IPS-NIHi11 (cell line): ENCODE data around the gene PNPLA7.
"Not testable (repeated sequence)": the region's sequence is repeated elsewhere in the genome, so short reads cannot be mapped to it uniquely, and the experiment has no call there.

Experiments
- DNase-seq: peaks from one replicate; pipeline ENCODE4 v3.0.0; 2012; ENCODE audit warnings: mixed read lengths, low spot score

The PNPLA7 gene

DNA sequence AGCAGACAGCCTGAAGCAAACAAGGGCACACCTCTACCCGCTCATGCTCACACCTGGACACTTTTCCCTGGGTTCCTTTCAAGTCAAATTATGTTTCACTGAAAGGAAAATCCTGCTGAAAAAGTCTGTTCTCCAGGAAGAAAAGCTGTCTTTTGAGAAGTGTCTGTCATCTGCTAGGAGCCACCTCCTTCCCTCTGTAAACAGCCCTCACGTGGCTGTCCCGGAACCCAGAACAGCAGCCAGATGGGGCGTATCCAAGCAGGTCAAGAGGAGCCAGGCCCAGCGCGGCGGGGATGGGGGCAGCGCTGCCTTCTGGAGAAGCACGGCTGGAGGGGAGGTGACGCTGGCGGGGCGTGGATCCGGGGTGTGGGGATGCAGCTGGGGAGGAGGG, at the start of gene PNPLA7:
Gene PNPLA7 (minus strand): TSS at position 172 of the 391 bp plus-strand sequence. CDS start 205 bp downstream, outside the sequence.
- DNase-seq, result peak; percentile 83

DNA sequence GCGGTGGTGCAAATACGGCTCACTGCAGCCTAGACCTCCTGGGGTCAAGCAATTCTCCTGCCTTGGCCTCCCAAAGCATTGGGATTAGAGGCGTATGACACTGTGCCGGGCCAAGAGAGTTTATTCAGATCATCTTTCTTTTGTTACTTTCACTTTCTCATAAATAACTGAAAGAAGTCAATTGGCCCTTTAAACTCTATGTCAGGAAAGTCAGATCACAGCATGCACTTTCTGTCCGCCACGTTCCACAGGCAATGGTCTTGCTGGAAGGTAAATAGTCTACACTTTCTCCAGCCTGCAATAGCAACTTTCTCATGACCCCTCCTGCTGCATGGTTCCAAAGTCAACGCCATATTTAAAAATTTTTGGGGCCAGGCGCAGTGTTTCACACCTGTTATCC, 48.7 kb upstream of the PNPLA7 start:
- no peak for DNase-seq

DNA sequence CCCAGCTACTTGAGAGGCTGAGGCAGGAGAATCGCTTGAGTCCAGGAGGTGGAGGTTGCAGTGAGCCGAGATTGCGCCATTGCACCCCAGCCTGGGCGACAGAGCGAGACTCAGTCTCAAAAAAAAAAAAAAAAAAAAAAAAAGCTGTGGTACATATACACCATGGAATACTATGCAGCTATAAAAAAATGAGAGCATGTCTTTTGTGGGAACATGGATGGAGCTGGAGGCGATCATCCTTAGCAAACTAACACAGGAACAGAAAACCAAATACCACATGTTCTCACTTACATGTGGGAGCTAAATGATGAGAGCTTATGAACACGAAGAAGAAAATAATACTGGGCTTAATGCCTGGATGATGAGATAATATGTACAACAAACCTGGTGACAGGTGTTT, 46.4 kb upstream of the PNPLA7 start:
- DNase-seq, result not testable (repeated sequence)

DNA sequence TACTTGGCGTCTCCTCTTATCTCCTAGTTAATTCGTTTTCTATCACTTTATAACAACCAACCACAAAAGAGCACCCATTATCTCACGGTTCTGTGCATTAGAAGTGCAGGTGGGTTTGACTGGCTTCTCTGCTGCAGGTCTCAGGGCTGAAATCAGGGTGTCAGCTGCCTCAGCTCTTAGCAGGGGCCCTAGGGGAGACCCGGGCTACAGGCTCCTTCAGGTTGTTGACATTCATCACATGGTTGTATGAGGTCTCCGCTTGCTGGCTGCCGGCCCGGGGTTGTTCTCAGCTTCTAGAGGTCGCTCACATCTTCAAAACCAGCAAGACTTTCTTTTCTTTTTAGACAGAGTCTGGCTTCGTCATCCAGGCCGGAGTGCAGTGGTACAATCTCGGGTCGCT, 43.0 kb upstream of the PNPLA7 start:
- no peak for DNase-seq

DNA sequence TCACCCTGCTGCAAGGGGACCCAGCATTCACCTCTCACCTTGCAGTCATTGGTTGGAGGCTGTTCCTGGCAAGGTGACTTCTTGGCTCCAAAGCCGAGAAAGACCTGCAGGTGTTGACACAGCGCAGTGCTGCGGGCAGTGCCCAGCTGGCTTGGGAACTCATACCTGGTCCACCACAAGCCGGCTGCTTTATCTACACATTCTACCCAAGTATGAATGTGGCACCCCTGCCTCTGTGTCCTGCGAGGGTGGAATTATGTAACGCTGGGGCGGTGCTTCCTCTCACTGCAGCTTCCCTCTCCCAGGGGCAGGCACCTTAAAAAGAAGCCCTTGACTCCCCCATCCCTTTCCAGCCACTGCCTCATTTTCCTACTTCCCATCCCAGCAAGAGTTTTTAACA, 42.6 kb upstream of the PNPLA7 start:
- no peak for DNase-seq

DNA sequence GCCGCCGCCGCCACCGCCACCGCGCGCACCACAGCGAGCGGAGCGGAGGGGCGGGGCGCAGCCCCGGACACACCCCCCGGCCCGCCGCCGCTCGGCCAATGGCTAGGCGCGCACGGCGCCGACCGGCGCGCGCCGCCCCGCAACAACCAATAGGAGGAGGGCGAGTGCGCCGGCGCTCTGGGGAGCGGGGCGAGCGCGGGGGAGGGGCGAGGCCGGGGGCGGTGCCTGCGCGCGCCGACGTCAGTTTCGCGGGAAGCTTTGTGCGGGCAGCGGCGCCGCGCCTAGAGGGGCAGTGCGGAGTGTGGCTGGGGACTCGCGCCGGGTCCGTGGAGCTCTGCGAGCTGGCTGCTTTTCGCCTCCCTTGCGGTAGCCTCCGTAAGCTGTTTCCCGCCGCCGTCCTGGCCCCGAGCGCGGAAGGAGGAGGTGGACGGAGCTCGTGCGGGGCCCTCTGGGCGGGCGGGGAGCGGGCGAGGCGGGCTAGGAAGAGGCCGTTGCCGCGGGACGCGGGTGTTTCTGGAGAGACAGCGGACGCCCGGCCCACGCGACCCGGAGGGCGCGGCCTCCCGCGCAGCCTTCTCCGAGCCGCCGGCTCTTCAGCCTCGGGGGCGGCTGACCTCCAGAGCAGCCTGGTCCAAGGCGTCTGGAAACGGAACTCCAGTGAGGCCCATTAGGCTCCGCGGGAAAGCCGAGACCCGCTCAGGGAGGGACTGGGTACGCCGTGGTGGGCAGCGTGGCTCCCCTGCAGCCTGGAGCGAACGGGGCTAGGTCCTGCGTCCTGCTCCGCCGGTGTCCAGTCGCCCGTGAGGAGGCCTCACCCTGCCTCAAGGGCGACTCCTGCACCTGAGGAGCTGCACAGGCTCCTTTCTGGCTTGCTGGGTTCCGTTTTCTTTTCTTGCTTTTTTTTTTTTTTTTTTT, 40.5 kb upstream of the PNPLA7 start, which contains the start of gene ZMYND19:
Gene ZMYND19 (minus strand): TSS at position 44 of the 915 bp plus-strand sequence. CDS start 249 bp downstream, outside the sequence.
- peak; percentile 100 for DNase-seq

DNA sequence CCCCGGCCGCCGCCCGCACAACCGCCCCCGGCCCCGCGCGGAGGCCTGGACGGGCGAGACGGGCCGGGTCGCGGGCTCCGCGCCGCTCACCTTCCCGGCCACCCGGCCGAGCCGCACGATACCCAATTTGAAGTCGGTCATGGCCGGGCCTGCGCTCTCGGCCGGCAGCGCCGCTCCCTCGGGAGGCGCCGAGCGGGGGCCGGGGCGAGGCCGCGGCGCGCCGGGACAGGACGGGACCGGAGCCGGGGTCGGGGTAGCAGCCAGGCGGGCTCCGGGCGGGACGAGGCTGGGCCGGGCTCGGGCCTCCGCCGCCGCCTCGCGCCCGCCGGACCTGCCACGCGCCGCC, 39.9 kb upstream of the PNPLA7 start:
- no peak for DNase-seq

DNA sequence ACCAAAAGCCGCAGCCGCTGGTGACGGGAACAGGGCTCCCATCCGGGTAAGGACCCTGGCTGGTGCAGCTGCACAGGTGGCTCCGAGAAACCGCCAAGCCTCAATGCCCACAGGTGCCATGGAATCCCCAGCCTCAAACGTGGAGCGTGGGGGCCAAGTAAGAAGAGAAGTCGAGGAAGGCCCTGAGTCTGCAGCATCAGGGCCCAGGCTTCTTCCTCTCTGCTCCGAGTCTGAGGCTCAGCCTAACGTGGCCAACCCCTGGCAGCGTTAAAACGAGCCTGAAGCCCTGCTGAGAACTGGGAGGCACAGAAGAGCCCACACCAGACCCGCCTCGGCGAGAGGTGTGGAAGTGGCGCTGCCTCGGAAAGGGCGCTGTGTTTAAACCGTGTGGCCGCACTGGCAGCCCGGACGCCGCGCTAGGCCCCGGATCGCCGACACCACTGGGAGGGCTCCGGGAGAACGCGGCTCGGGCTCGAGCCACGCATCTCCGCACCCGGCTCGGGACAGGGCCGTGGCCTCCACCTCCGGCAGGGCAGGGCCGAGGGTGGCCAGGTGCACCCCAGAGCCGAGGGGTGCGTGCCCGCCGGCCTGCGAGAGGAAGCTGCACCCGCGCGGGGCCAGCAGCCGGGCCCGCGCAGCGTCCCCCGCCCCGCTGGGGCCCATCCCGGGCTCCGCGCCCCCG, 39.4 kb upstream of the PNPLA7 start:
- DNase-seq, result peak; percentile 55

DNA sequence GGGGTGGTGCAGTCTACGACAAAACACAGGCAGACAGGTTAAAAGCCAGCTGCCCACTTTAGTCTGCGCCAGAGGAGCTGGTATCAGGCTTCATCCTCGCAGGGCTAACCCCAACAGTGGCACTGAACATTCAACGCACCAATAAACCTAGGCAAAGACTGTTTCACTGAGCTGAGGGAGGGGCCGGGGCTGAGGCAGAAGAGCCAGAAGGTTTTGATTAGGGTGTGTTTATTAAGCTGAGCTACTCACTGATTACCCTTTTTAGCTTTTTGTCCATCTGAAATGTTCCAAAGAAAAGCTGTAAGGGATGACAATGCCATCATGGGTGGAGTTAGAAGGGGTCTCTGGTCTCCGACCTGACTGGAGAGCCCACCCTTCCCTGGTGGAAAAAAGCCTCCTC, 38.7 kb upstream of the PNPLA7 start:
- no peak for DNase-seq

DNA sequence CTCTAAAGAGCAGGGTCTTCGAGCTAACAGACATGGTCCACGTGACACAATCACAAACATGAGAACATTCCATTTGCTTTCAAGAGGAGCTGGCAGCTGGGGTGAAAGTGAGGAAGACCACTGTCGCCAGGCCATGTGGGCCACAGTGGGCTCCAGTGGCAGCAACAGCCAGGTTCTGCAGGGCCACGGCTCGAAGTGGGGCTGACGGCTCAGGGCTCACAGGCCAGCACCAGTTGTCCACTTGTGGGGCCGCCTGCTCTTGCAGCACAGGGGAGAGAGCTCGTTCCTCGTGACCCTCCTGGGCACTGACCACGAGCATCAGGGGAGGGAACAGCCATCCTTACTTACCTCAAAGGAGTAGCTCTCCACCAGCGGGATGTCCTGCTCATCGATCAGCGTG, 38.1 kb upstream of the PNPLA7 start:
- DNase-seq, result no peak

DNA sequence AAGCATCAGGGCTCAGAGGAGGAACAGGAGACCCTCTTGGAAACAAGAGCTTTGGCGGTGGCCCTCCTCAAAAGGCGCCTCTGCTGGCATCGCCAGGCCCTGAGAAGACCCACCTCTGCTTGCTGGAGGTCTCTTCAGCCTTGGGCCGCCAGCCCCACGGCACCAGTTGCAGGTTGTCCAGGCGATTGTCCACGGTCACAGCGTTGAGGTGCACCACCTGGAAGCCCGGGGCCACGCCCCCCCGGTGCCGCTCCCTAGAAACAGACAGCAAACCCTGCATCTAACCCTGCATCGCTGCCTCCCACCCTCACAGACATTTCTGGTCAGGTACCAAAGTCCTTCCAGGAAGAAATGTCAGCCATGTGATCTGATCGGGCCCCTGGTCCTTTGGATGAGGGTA, 36.7 kb upstream of the PNPLA7 start:
- no peak for DNase-seq

DNA sequence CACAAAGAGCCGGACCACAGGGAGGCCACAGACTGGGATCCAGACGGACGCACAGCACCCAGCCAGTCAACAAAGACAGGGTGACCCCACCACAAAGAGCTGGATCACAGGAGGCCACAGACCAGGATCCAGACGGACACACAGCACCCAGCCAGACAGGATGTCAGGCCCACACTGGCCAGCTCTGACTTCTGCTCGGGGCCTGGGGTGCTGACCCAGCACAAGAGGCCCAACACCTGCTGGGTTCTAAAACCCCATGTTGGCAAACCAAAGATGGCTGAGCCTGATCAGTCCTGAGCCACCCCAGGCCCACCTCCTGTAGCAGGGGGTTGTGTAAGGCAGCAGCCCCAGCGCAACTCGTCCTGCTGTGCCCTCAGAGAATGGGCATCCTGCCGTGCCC, 33.8 kb upstream of the PNPLA7 start:
- no peak for DNase-seq

DNA sequence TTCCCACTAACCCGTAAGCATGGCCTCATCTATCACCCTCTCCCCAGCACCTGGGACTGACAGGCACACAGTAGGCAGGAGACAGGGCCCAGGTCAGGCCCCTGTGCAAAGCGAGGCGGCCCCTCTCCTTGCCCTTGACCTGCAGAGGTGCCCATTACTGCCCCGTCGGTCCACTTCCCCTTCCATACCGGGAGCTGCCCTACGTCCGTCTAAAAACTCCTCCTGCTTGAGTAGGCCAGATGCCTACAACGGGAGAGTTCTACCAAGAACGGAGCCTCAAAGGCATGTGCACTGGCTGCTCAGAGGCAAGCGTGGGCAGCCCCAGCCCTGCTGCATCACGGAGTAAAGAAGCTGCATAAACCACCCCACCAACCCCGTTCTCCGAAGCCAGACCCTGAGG, 33.1 kb upstream of the PNPLA7 start:
- DNase-seq, result no peak

DNA sequence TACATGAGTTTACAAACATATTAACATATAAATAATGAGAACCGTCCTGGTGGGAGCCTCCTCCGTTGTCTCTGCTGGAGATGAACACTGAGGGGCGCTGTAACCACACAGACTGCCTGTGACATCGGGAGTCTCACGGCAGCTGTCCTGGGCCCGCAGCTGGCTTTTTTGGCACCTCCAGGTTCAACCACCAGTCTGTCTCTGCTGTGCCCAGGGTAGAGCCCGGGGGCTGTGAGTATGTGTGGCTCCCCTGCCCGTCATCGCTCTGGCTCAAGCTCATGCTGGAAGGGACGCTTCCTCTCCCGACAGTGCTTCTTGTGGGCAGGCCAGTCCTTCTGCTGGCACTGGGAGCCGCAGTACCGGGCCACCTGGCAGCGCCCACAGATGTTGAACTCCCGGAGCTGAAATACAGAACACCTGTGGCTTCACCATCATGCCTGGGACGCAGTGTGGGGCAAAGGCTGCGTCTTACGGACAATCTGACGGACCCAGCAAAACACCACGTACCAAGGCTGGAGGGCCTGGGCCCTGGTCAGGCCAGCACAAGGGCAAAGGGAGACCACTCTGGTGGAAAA, 32.2 kb upstream of the PNPLA7 start:
- DNase-seq, result peak; percentile 50

DNA sequence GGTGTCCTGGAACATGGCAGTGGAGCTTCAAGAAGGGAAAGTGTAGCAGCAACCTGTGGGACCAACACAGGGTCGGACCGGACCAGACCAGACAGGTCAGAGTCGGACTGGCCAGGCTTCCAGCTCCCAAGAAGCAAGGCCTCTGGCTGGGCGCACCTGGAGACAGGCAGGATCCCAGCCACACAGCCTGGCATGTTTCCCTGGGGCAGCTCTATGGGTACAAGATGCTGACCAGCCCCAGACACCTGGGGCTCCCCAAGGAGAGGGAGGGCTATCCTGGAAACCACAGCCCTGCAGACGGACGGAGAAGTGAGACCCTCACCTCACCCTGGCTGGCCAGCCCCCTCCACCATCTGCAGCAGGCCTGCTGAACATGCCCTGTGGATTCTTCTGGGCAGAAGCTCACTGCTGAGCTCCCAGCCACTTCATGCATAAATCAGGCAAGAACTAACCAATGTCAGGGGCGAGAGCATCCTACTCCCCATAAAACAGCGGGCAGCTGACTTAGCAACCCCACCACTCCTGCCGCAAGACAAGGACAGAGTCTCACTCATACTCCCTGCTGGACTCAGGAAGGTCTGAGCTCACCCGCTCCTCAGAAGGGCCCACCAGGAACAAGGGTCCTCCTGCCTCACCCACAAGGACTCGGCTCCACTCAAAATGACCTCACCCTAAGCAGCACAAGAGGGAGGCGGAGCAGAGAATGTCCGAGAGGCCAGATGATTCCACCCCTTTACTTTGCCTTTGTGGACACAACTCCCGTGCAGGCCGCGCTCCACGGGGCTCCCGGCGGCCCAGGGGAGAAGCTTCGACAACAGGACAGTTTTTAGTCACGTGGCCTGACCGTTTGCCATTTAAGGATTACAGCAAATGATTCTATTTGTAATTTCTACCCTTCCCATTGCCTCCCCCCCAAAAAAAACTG, 31.4 kb upstream of the PNPLA7 start:
- DNase-seq, result no peak

DNA sequence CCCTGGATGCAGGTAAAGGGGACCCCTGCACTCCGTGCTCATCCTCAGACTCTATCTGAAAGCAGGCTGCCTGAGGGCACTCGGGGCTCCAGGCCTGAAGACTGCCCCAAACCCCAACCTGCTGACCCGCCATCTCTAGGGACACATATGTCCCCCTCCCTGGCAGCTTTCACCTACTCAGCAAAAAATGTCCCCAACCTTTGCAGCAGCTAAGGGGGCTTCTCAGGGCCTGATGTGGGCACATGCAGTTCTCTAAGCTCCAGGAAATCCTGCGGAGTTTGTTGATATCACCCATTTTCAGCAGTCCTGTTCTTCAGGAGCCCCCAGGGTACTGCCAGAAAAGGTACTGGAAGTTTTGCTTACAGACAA, 30.7 kb upstream of the PNPLA7 start:
- DNase-seq, result no peak

DNA sequence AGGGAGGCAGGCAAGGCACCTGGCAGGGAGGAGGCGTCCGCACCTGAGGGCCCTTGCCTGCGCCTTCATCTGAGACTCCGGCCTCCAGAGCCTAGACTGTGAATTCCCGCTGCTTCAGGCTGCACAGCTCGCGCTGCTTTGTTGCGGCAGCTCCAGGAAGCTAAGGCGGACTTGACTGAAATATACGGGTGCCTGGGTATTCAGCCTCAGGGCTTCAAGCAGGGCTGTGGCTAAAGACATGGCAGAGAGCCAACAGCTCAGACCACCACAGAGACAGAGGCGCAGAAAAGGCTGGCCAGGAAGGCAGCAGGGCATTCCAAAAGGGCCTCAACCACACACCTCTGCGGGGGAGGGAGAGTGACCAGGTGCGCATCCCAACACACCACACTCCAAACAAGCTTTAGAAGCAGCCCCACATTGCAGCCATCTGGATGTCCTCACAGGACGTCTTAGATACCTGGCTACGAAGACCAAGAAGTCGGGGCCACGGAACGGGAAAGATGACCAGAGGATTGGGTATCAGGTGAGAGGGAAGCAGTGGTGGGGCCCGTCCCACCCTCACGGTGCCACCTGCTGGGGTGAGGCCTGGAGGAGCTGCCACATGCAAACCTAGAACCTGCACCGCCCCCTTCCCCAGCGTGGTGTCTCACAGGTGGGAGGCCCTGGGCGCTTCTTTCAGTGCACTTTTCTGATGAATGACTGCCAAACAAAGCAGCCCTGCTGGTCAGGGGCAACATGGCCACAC, 30.2 kb upstream of the PNPLA7 start:
- DNase-seq, result no peak

DNA sequence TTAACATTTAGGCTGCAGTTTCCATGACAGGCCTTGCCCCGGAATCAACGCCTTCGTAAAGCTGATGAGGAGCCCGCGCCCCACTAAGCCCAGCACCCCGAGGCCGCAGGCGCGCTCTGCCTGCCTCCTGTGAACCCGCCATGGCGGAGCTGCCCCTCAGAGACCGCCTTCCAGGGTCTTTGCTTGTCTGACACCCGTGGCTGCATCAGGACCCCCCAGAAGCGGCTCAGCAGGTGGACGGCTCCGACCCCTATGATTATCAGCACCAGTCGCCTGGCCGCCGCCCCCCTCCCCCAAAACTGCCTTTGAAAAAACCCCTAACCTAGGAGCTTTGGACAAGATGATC, 29.0 kb upstream of the PNPLA7 start:
- no peak for DNase-seq

DNA sequence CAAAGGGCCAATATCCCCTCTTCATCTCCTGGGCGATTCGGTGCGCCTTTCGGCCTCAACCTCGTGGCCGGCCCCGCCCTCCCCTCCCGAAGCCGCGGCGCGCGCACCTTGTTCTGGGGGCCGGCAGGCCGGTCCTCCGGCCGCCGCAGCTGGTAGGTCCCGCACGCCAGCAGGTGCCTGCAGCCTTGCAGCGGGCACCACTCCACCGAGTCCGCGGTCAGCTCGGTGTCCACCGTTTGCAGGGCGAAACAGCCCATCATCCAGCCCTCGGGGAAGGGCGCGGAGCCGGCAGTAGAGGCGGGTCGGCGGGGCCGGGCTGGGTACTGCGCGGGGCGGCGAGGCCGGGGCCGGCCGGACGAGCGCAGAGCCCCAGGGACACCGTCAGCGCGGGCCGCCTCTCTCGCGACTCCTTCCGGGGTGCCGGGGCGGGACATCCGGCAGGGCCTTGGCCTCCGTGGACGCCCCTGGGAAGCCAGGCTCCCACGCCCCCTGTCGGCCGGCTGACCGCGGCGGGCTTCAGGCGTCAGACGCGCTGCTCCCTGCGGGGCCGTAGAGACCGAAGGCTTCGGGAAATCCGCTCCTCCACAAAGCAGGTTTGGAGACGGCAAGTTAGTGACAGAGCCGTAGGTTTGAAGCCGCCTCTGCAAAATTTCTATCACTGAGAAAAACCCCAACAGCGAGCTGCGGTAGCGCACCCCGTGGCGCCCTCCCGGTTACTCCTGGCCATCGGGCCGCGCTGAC, 28.5 kb upstream of the PNPLA7 start, which contains the start of gene DPH7:
Gene DPH7 (minus strand): TSS at position 408 of the 741 bp plus-strand sequence. CDS start 148 bp downstream, at position 260.
- peak; percentile 99 for DNase-seq

DNA sequence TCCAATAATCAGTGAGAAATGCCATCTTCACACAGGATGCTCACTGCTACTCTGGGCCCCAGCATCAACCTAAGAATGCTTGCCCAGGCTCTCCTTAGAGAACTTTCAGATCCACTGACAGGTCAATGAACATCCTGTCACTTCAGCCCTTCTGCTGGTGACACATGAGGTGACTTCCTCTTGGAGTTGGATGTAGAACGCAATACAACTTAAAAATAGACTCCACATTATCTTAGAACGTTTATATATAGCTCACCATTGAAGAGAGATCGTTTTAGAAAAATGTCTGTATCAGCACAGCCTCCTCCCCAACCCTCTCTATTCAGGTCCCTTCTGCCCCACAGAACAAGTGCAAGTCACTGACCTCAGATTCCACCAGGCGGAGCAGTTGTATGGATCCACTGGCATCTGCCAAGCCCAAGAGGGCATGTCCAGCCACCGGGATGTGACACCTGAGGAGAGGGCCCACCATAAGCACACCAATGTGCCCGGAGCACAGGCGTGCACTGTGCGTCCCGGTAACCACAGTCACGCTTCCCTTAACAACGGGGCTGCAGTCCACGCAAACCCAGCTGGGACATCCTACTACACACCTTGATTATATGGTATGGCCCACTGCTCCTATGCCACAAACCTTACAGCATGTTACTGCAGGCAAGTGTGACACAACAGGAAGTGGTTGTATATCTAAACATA, 25.7 kb upstream of the PNPLA7 start:
- no peak for DNase-seq
